Choroid plexus epithelial cell (primary cell): ENCODE measurements around the gene PON3.

Experiments used
- DNase-seq: peaks from one replicate; pipeline ENCODE4 v3.0.0-alpha.2; 2010; ENCODE audit warnings: low read depth
- H3K4me3 ChIP-seq: 2 replicates; pipeline ENCODE4 v1.5.1; 2011; ENCODE audit warnings: low read depth, mild to moderate bottlenecking, control low read depth, low read length, moderate library complexity
- TF ChIP-seq, protein P1 (sequence below): conservative IDR thresholded peaks from 2 replicates; pipeline ENCODE4 v1.5.1; 2011; ENCODE audit warnings: low read depth, mild to moderate bottlenecking, control low read depth, inconsistent platforms, low read length, moderate library complexity

The PON3 gene

DNA sequence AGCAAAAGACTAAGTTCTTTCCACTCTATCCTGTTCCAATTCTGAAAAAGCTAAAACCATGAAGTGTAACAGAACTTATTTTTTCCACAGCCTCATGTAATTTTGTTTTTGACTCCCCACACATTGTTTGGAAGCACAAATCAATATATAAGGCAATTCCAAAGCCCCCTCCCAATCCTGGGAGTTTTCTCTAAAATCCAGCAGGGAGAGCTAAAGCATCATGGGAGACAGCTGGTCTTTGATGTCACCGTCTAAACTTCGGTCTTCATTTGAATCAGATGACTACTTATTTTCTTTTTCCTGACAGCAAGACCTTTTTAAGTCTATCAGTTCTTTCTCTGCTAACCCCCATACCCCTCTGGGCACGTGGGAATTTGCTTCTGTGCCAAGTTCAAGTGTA, 38.6 kb downstream of the PON3 start:
- TF ChIP-seq, protein P1, sequence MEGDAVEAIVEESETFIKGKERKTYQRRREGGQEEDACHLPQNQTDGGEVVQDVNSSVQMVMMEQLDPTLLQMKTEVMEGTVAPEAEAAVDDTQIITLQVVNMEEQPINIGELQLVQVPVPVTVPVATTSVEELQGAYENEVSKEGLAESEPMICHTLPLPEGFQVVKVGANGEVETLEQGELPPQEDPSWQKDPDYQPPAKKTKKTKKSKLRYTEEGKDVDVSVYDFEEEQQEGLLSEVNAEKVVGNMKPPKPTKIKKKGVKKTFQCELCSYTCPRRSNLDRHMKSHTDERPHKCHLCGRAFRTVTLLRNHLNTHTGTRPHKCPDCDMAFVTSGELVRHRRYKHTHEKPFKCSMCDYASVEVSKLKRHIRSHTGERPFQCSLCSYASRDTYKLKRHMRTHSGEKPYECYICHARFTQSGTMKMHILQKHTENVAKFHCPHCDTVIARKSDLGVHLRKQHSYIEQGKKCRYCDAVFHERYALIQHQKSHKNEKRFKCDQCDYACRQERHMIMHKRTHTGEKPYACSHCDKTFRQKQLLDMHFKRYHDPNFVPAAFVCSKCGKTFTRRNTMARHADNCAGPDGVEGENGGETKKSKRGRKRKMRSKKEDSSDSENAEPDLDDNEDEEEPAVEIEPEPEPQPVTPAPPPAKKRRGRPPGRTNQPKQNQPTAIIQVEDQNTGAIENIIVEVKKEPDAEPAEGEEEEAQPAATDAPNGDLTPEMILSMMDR, result peak; percentile 57
- H3K4me3 ChIP-seq, result no peak overlapping the region
- peak; percentile 44 for DNase-seq

DNA sequence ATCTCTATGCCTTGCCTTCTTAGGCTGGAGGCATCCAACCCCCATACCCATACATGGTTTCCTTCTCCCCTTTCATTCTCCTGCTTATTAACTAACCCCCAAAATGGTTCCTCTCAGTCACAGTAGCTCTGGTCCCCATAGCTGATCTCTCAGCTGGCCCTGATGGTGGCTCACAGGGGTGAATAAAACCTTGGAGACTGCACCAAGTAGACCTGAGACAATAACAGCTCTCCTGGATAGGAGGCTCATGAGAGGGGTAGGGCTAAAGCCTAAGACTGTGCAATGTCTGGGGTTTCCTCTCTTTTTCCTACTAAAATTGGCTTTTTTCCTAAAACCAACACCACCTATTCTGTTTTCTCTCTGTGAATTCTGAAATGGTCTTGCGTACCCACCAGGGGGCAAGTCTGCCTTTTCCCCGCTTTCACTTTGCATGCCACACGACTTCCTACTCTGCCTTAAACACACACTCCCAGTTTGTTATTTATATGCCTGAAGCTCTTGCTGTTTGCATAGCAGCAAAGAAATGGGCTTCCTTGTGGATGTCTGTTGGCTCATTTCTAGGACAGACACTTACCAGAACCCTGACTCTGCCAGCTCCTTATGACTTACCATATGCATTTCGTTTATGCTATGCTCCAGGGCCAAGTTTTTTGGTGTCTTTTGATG, 53.4 kb downstream of the PON3 start:
- TF ChIP-seq, protein P1, result peak; percentile 43
- H3K4me3 ChIP-seq, result no peak overlapping the region
- DNase-seq, result peak; percentile 25

DNA sequence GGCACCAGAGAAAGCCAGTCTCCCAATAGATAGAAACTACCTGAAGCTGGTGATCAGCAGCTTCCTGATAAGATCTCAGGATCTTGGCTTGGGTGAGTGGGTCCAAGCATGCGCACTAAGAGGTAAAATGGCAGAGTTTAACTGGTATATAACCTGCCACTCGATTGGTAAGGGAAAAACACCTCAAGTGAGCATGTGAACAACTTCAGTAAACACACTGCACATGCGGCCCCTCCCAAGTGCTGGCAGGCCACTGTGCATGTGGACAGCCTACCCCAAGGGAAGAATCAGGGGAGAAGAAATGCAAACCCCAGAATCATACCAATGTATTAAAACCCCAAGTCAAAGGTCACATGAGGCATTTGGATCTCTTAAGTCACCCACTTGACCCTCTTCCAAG, 54.1 kb downstream of the PON3 start:
- TF ChIP-seq, protein P1, result no peak
- DNase-seq, result no peak
- no peak overlapping the region for H3K4me3 ChIP-seq

DNA sequence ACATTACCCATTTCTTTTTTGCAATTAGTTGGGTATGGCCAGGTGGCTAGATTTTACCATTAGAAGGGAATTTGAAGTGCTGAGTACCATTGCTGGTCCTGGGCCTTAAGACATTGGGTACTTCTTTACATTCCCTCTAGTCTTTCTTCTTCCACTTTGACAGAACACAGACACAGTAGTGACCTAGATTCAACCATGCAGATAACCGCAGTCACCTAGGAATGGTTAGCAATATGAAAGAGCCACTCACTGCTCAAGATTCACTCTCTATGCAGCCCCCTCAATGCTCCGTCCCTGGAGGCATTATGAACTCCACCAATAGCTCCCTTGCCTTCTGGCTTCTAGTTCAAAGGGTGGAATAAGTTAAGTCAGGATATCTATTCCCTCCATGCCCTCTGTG, 55.7 kb downstream of the PON3 start:
- TF ChIP-seq, protein P1, result no peak
- no peak overlapping the region for H3K4me3 ChIP-seq
- DNase-seq, result no peak

DNA sequence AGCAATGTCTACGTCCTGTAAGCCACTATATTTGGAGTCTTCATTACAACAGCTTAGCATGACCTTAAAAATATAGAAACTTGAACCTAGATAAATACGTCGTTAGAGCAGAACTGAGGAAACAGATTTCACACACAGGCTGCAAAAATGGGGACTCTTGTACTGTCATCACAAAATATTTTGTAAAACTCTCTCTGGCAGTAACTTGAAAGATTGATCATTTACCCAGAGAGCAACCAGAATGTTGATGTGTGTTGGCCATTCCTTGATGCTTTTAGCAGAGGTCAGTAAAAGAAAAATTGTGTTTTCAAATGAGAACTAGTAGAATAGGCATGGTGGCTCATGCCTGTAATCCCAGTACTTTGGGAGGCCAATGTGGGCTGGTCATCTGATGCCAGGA, 57.3 kb downstream of the PON3 start:
- DNase-seq, result no peak
- TF ChIP-seq, protein P1, result no peak
- H3K4me3 ChIP-seq, result no peak overlapping the region

DNA sequence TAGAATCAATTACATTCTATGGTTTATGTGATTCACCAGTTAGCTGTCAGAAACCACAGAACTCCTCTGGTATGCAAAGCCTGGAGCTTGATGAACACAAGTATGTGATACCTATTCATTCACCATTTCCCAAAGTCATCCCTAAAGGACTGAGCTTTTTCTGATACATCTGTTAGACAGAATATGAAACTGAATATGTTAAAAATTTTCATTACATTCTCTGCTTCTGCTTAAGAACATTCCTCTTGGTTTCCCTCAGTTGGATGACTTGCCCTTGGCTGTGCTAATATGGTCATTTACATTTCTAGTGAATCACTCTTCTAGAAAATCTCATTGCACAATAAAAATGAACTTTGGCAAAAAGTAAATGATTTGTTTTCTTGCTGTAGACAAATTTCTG, 61.1 kb downstream of the PON3 start:
- DNase-seq, result peak; percentile 87

DNA sequence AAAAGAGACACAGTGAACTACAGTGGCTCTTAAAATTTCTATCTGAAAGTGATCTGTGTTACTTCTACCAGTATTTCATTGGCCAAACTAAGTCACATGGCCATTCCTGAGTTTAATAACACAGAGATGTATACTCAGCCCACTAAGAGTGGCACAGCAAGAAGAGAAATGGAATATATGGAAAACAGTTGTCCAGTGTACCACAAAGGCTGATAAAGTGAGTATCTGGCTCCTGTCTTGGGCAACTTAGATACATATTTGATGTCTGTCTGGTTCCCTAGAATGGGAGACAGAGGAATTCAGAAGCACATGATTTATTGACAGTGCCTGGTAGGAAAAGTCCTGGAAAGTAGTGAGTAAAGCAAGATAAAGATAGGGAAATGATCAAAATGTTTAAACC, 61.7 kb downstream of the PON3 start:
- H3K4me3 ChIP-seq, result no peak overlapping the region
- peak; percentile 13 for DNase-seq
- TF ChIP-seq, protein P1, result no peak

More for the DNA sequence above, 61.1 kb downstream of the PON3 start:
- no peak overlapping the region for H3K4me3 ChIP-seq
- TF ChIP-seq, protein P1, result no peak
